ENCODE measurements around the gene ZDHHC7.

Gene ZDHHC7

GRCh38 chr16:84947996-84948850, 63.1 kb downstream of the ZDHHC7 start:
- in situ Hi-C loops (cut with HindIII; ENCODE audit: low sequenced_read_pairs): loop anchor here (25.0 kb wide), 1 partner anchor 186 kb away; no protein-coding TSS in a partner anchor

- in situ Hi-C loops (cut with HindIII; ENCODE audit: low sequenced_read_pairs): loop anchor here (25.0 kb wide), 1 partner anchor 185 kb away; no protein-coding TSS in a partner anchor
Observed at GRCh38 chr16:84947022-84947421, 64.3 kb downstream of the ZDHHC7 start.

- in situ Hi-C loops (cut with HindIII; ENCODE audit: low sequenced_read_pairs): loop anchor here (25.0 kb wide), 1 partner anchor 181 kb away; no protein-coding TSS in a partner anchor
Observed at GRCh38 chr16:84943620-84944019, 67.7 kb downstream of the ZDHHC7 start.

GRCh38 chr16:84942786-84943185, 68.5 kb downstream of the ZDHHC7 start:
- in situ Hi-C loops (cut with HindIII; ENCODE audit: low sequenced_read_pairs): loop anchor here (25.0 kb wide), 1 partner anchor 180 kb away; no protein-coding TSS in a partner anchor

- in situ Hi-C loops (cut with HindIII; ENCODE audit: low sequenced_read_pairs): loop anchor here (25.0 kb wide), 1 partner anchor 180 kb away; no protein-coding TSS in a partner anchor
Observed at GRCh38 chr16:84941921-84942320, 69.4 kb downstream of the ZDHHC7 start.

GRCh38 chr16:84940670-84941551, 70.4 kb downstream of the ZDHHC7 start:
- in situ Hi-C loops (cut with HindIII; ENCODE audit: low sequenced_read_pairs): loop anchor here (25.0 kb wide), 1 partner anchor 179 kb away; no protein-coding TSS in a partner anchor

- in situ Hi-C loops (cut with HindIII; ENCODE audit: low sequenced_read_pairs): loop anchor here (25.0 kb wide), 1 partner anchor 176 kb away; no protein-coding TSS in a partner anchor
Observed at GRCh38 chr16:84938616-84939015, 72.7 kb downstream of the ZDHHC7 start.

GRCh38 chr16:84937196-84938005, 73.9 kb downstream of the ZDHHC7 start:
- in situ Hi-C loops (cut with HindIII; ENCODE audit: low sequenced_read_pairs): loop anchor here (25.0 kb wide), 1 partner anchor 175 kb away; no protein-coding TSS in a partner anchor

GRCh38 chr16:84933774-84934631, 77.3 kb downstream of the ZDHHC7 start:
- in situ Hi-C loops (cut with HindIII; ENCODE audit: low sequenced_read_pairs): loop anchor here (25.0 kb wide), 1 partner anchor 172 kb away; no protein-coding TSS in a partner anchor

- in situ Hi-C loops (cut with HindIII; ENCODE audit: low sequenced_read_pairs): loop anchor here (25.0 kb wide), 1 partner anchor 170 kb away; no protein-coding TSS in a partner anchor
Observed at GRCh38 chr16:84932681-84933080, 78.7 kb downstream of the ZDHHC7 start.

GRCh38 chr16:84931506-84931905, 79.8 kb downstream of the ZDHHC7 start:
- in situ Hi-C loops (cut with HindIII; ENCODE audit: low sequenced_read_pairs): loop anchor here (25.0 kb wide), 1 partner anchor 169 kb away; no protein-coding TSS in a partner anchor

GRCh38 chr16:84931107-84931494, 80.2 kb downstream of the ZDHHC7 start:
- in situ Hi-C loops (cut with HindIII; ENCODE audit: low sequenced_read_pairs): loop anchor here (25.0 kb wide), 1 partner anchor 169 kb away; no protein-coding TSS in a partner anchor

- in situ Hi-C loops (cut with HindIII; ENCODE audit: low sequenced_read_pairs): loop anchor here (25.0 kb wide), 1 partner anchor 168 kb away; no protein-coding TSS in a partner anchor
Observed at GRCh38 chr16:84930298-84931106, 80.8 kb downstream of the ZDHHC7 start.

GRCh38 chr16:84929421-84930297, 81.7 kb downstream of the ZDHHC7 start:
- in situ Hi-C loops (cut with HindIII; ENCODE audit: low sequenced_read_pairs): loop anchor here (5.0 to 25.0 kb wide), 5 partner anchors 42 to 167 kb away; partner anchors contain the start of gene ZDHHC7

- in situ Hi-C loops (cut with HindIII; ENCODE audit: low sequenced_read_pairs): loop anchor here (5.0 to 25.0 kb wide), 5 partner anchors 42 to 167 kb away; partner anchors contain the start of gene ZDHHC7
Observed at GRCh38 chr16:84928679-84929420, 82.5 kb downstream of the ZDHHC7 start.

All from endothelial cell of hepatic sinusoid (primary cell).